ENCODE results near the gene RNF181. TPM values are rescaled to one million over a fixed set of nuclear protein-coding genes. Genes with fewer than 3 reads are reported as not detected.

The RNF181 gene
- total RNA-seq, 1 donor from 2014 or later = 85.7 TPM

DNA sequence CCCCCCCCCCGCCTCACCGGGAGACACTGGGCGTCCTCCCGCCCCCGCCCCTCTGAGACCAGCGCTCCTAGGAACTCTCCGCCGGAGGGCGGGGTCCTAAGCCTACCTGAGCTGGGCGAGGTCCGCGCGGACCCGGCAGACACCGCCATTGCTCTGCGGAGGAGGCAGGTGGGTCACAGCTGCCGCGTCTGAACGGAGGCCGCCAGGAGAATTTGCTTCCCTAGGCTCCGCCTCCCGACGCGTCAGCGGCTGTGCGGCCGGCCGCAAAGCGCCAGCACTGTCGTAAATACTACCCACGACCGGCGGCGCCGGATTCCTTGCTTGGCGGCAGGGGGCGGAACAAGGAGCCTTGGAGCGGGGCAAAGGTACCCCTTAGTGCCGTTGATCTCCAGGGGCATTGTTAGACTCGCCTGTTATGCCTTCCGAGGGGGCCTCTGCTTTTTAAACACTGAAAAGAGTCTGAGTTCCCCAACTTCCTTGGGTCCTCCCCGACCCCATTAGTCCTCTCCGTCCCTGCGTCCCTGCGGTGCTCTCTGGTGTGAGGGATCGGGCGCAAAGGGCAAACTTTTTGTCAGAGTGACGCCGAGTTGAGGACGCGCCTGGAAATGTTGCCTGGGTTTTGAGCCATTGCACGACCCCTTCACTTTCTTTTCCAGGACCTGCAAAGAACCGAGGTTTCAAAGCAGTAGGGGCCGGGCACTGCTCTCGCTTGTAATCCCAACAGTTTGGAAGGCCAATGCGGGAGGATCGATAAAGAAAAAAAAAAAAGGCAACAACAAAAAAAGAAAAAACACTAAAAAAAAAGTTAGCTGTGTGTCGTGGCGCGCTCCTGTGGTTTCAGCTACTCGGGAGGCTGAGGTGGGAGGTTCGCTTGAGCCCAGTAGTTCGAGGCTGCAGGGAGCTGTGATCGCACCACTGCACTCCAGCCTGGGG lies 34.0 kb upstream of the RNF181 start, which contains the start of gene GGCX:
Gene GGCX (minus strand): TSS at position 214 of the 933 bp plus-strand sequence. CDS start 65 bp downstream, at position 149.
- Mint-ChIP-seq H3K36me3 (ENCODE audit: insufficient read depth) (peaks cover 6% of the 10 kb centered on the region), H3K9me3 (ENCODE audit: low read depth) (no peaks in the 10 kb centered on the region), H3K4me3 (ENCODE audit: low read depth) (peak within 1 kb of the TSS; percentile 93), H3K27me3 (no peaks in the 10 kb centered on the region), H3K27ac (peak within 1 kb of the TSS; percentile 99), H3K4me1 (ENCODE audit: low read depth) (peaks cover 21% of the 10 kb centered on the region)
- DNase-seq (ENCODE audit: low spot score, unreplicated experiment) = peak; percentile 95
- TF ChIP-seq, protein P1, sequence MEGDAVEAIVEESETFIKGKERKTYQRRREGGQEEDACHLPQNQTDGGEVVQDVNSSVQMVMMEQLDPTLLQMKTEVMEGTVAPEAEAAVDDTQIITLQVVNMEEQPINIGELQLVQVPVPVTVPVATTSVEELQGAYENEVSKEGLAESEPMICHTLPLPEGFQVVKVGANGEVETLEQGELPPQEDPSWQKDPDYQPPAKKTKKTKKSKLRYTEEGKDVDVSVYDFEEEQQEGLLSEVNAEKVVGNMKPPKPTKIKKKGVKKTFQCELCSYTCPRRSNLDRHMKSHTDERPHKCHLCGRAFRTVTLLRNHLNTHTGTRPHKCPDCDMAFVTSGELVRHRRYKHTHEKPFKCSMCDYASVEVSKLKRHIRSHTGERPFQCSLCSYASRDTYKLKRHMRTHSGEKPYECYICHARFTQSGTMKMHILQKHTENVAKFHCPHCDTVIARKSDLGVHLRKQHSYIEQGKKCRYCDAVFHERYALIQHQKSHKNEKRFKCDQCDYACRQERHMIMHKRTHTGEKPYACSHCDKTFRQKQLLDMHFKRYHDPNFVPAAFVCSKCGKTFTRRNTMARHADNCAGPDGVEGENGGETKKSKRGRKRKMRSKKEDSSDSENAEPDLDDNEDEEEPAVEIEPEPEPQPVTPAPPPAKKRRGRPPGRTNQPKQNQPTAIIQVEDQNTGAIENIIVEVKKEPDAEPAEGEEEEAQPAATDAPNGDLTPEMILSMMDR (IDR thresholded peaks at IDR 0.05; ENCODE audit: unreplicated experiment) = no peak

DNA sequence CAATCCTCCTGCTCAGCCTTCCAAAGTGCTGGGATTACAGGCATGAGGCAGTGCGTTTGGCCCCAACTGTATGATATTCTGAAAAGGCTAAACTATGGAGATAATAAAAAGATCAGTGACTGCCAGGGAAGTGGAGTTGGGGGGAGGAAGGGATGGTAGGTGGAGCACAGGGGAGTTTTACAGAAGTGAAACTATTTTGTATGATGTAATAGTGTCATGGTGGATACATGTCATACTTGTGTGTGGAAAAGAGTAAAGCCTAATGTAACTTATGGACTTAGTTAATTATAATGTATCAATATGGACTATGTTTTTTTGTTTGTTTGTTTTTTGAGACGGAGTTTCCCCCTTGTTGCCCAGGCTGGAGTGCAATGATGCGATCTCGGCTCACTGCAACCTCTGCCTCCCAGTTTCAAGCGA lies 31.4 kb upstream of the RNF181 start:
- TF ChIP-seq, protein P1 (IDR thresholded peaks at IDR 0.05; ENCODE audit: unreplicated experiment) = no peak
- peaks cover 14% of the 10 kb centered on the region for H3K4me1 Mint-ChIP-seq (ENCODE audit: low read depth)
- H3K9me3 Mint-ChIP-seq (ENCODE audit: low read depth) = no peaks in the 10 kb centered on the region
- no peak overlapping the region for H3K27ac Mint-ChIP-seq
- H3K36me3 Mint-ChIP-seq (ENCODE audit: insufficient read depth) = no peaks in the 10 kb centered on the region
- H3K4me3 Mint-ChIP-seq (ENCODE audit: low read depth) = no peak overlapping the region
- no peak for DNase-seq (ENCODE audit: low spot score, unreplicated experiment)
- no peaks in the 10 kb centered on the region for H3K27me3 Mint-ChIP-seq

DNA sequence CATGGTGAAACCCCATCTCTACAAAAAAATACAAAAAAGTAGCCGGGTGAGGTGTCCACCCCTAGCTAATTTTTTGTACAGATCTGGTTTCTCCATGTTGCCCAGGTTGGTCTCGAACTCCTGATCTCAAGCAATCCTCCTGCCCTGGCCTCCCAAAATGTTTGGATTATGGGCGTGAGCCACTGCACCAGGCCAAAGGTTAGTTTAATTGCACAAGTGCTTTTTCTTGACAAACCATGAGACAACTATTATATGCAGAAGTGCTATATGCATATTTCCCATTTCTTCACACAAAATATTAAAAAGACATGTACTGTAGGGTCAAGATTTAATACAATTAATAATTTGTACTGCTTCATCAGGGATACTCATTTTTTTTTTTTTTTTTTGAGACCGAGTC lies 29.3 kb upstream of the RNF181 start:
- TF ChIP-seq, protein P1 (IDR thresholded peaks at IDR 0.05; ENCODE audit: unreplicated experiment) = no peak
- no peak for DNase-seq (ENCODE audit: low spot score, unreplicated experiment)
- peaks cover 13% of the 10 kb centered on the region for H3K27me3 Mint-ChIP-seq
- H3K9me3 Mint-ChIP-seq (ENCODE audit: low read depth) = no peaks in the 10 kb centered on the region
- H3K4me3 Mint-ChIP-seq (ENCODE audit: low read depth) = no peak overlapping the region
- no peaks in the 10 kb centered on the region for H3K4me1 Mint-ChIP-seq (ENCODE audit: low read depth)
- H3K27ac Mint-ChIP-seq = no peak overlapping the region
- no peaks in the 10 kb centered on the region for H3K36me3 Mint-ChIP-seq (ENCODE audit: insufficient read depth)

DNA sequence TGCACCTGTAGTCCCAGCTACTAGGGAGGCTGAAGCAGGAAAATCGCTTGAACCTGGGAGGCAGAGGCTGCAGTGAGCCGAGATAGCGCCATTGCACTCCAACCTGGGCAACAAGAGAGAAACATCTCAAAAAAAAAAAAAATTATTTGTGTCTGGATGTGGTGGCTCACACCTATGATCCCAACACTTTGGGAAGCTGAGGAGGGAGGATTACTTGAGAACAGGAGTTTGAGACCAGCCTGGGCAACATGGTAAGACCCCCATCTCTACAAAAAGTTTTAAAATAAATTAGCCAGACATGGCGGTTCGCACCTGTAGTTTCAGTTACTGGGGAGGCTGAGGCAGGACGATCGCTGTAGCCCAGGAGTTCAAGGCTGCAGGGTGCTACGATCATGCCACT lies 19.8 kb upstream of the RNF181 start:
- H3K9me3 Mint-ChIP-seq (ENCODE audit: low read depth) = no peaks in the 10 kb centered on the region
- no peak overlapping the region for H3K27ac Mint-ChIP-seq
- peaks cover 27% of the 10 kb centered on the region for H3K4me1 Mint-ChIP-seq (ENCODE audit: low read depth)
- TF ChIP-seq, protein P1 (IDR thresholded peaks at IDR 0.05; ENCODE audit: unreplicated experiment) = no peak
- DNase-seq (ENCODE audit: low spot score, unreplicated experiment) = no peak
- no peak overlapping the region for H3K4me3 Mint-ChIP-seq (ENCODE audit: low read depth)
- H3K36me3 Mint-ChIP-seq (ENCODE audit: insufficient read depth) = peaks cover 3% of the 10 kb centered on the region
- H3K27me3 Mint-ChIP-seq = peaks cover 4% of the 10 kb centered on the region

DNA sequence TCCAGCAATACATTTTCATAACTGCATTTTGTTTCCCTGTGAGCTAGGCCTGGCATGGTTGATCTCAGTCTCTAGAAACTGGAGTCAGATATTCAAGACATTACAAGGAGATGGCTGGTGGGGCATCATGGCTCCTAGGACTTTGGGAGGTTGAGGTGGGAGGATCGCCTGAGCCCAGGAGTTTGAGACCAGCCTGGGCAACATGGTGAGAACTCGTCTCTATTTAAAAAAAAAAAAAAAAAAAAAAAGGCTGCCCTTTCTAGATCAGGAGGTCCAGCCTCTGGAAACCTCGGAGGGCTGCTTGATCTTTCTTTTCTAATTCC lies 18.5 kb upstream of the RNF181 start:
- Mint-ChIP-seq H3K4me3 (ENCODE audit: low read depth) (peak overlapping the region; percentile 86), H3K27ac (peak overlapping the region; percentile 96), H3K4me1 (ENCODE audit: low read depth) (peaks cover 27% of the 10 kb centered on the region), H3K36me3 (ENCODE audit: insufficient read depth) (peaks cover 9% of the 10 kb centered on the region), H3K9me3 (ENCODE audit: low read depth) (no peaks in the 10 kb centered on the region), H3K27me3 (no peaks in the 10 kb centered on the region)
- TF ChIP-seq, protein P1 (IDR thresholded peaks at IDR 0.05; ENCODE audit: unreplicated experiment) = no peak
- no peak for DNase-seq (ENCODE audit: low spot score, unreplicated experiment)

Measured in progenitor cell of endocrine pancreas (in vitro differentiated cells).